Measurements from ENCODE around the gene VSIR.
A peak's percentile ranks its signal among the peaks of the same experiment; 100 is the strongest.

VSIR gene

DNA sequence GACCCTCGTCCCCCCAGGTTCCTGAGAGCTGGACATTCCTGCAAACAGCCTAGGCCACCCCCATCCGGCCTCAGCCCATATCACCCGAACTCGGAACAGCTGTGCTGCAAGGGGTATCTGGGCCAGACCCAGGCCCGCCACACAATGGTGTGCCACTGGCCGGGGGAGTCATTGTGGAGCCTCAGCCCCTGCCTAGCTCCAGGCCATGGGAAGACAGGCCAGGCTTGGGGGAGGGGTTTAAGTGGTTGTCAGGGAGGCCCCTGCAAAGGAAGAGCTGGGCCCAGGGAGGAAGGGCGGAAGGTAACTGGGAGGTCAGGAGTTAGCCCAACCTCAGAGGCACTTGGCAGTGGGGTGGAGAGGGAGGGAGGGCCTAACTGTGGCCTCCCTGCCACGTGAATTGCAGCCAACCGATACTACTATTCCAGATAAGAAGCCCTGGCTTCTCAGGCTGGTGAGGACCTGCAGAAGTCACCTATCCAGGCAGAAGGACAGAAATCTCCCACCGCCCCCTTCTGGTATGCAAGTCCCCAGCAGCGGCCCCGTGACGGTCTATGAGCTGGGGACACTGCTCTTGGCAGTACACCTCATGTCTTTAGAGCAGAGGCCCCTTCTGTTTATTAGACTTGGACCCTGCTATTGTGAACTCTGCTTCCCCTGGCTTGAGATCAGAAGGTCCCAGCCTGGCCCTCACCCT, 26.8 kb downstream of the VSIR start:
- DNase-seq = peak; percentile 44

DNA sequence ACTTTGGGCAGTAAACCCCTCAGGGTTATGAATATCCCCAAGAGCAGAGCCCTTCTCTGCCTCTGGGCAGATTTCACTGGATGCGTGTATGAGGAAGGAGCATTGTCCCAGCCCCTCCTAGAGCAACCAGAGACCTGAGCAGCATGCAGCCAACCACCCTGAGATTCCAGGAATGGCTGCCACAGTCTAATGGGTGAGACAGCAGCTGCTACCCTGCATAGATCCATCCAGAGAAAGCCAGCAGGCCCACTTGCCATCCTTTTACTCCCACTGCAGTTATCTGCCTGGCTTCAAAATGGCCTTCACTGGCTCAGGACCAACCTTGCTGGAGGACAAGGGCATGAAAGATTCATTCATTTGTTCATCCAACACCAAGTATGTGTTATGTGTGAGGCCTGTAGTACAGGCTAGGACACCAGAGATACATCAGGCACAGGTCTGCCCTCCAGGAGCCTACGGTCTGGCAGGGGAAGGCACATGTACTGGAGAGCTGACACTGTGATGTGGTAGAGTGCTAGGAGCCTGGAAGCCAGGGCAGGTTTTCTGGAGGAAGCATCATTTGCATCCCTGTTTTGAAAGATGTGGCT, 27.6 kb downstream of the VSIR start:
- no peak for DNase-seq

DNA sequence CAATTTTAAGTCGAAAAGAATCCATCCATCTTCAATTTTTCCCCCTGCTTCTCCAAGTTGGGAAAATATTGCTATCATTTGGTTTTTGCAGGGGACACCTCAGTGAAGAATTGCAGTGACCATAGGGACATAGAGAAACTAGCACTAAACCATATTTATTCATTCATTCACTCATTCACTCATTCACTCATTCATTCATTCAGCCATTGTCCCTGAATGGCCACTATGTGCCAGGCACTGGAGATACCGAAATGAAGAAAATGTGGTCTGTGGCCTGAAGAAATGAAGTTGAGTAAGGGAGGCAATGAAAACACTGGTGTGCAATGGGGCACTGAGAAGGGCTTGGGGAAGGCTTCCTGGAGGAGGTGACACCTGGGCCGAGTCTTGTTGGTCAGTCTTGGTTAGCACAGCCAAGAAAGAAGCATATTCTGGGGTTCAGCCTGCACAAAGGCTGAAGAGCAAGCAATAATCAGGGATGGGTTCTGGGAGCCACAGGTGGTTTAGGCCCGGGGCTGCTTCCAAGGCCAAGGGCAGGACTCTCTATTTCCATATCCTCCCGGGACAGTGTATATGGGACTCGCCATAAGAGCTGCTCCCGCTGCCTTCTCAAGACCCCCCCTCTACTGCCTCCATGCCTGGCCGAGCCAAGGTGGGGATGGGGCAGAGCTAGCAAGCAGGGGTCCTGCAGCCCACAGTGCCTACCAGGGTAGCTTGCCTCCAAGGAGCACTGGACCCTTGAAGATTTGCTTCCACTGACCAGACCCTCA, 28.2 kb downstream of the VSIR start:
- no peak for DNase-seq

DNA sequence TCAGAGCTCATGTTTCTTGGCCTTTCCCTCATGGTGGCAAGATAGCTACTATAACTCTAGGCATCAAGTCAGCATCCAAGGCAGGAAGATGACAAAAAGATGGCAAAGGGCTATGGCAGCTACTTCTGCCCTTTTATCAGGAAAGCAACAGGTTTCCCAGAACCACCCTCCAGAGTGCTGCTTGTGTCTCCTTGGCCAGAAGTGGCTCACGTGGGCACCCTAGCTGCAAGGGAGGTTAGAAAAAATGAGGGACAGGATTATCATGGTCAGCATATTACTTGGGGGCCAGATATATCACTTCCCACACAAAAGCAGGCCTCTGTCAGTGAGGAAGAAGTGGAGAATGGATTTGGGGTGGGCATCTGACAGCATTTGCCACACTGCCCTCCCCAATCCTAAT, 29.5 kb downstream of the VSIR start:
- DNase-seq = no peak

DNA sequence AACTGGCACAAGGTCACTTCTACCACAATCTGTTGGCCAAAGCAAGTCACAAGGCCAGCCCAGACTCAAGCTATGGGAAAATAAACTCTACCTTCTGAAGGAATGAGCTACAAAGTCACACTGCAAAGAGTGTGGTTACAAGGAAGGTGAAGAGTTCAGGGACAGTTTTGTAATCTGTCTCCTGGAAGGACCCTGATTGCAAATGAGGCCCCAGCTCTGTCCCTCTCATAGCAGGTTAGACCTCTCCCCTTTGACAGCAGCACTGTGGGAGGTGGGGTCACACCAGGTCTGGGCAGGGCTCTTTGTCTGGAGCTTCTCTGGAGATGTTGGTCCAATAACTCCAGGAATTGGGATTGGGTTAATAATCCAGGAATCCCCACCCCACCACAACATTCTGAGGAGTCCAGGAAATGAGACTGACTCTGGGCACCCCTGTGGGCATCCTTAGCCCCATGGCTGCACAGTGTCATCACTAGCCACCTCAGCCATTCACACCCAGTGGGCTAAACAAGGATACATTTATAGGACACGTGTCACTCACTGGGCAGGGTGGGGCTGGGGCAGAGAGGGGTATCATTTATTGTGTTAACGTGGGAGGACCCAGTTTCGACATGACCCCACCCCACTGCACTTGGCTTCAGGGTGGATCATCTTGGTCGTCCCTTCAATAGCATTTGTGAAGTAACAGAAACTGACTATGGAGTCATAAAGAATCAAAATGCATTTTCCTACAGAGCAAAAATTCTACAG, 30.1 kb downstream of the VSIR start:
- DNase-seq = no peak

DNA sequence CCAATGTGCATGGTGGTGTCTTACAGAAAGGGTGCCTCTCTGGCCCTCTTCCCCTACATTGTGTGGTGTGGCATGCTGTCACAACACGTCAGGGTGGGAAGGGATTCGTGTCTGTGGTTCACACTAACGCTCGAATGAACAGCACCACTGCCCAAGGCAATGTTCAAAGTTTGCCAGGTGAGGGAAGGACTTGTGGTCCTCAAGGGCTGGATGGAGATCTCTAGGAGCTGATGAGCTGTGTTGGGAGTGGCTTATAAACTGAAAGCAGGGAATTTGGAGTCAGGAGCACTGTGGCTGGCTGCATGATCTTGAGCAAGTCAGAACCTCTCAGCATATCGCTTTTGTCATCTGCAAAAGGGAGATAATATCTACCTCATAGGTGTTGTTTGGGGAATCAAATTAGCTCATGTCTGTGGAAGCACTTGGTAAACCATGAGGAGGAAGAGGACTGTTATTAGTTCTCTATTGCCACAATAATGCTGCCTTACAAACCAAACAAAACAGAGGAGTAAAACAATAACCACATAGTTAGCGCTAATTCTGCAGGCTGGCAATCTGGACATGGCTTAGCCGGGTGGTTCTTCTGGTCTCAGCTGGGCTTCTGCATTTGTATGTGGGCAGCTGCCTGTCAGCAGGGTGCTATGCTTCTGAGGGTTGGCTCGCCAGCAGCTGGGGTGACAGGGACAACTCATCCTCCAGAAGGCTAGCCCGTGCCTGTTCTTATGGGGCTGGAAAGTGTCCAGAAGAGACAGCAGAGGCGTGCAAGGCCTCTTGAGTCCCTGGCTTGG, 30.8 kb downstream of the VSIR start:
- DNase-seq = no peak

DNA sequence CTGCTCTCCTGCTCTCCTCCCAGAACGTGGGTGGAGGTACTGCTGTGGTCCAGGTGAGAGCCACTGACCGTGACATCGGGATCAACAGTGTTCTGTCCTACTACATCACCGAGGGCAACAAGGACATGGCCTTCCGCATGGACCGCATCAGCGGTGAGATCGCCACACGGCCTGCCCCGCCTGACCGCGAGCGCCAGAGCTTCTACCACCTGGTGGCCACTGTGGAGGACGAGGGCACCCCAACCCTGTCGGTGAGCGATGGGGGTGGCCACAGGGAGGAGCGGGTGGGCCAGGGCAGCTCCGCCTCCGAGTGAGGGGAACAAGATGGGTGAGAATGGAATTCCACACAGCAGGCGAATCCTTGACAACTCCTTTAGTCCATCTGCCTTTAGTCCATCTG, 31.6 kb downstream of the VSIR start:
- no peak for DNase-seq

DNA sequence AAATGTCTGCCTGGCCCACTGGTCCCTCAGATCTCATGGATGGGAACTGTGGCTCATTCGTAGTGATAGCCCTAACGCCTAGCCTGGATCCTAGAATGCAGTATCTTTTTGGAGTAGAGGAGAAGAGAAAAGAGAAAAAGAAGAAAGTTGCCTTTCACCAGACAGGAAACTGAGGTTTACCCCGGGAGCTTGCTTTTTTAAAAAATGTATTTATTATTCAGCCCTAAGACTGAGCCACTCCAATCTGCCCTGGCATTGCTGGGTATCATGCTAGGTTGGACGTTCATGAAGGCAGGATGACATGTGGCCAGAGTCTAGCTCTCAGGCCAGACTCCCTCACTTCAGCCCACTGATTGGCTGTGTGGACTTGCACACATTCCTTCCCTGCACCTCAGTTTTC, 32.3 kb downstream of the VSIR start:
- DNase-seq = no peak

DNA sequence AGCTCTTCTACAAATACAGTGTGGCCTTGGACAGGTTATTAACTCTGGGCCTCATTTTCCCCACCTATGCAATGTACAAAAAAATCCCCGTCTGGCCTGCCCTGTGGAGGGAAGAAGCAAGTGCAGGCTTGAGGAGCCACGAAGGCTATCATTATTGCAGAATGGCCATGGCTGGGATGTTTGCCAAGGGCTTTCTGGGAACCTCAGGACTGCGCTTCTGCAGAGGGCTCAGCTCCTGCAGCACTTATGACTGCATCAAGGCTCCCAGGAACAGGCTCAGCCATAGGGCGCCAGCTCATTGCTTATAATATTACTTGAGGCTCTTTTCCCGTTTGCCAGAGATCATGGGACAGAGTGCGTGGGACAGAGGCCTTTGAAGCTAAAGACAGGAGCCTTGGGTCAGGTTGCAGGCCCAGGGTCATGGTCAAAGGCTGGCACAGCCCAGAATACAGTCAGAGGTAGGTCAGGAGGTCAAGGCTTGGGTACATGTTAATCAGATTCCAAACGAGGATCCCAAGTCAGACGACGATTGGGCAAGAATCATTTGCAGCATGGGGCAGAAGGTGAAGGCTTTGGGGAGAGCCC, 33.2 kb downstream of the VSIR start:
- DNase-seq = no peak

DNA sequence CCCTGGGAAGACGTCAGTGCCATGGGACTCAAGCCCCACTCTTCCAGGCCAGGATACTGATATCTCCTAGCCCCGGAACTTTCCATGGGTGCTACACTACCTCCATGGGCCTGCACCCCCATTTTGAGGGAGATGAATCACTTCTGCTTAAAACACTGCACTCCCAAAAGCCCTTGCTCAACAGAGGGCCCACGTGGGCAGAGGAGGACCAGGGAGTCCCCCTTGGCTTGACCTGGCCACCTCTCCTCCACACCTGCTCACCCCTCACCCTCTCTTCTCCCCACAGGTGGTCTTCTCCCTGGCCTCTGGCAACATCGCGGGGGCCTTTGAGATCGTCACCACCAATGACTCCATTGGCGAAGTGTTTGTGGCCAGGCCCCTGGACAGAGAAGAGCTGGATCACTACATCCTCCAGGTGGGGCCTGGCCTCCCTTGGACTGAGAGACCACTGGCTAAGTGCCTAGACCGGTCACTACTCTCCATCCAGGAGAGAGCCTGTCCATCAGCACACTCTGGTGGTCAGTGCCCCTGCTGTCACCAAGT, 33.9 kb downstream of the VSIR start:
- no peak for DNase-seq

DNA sequence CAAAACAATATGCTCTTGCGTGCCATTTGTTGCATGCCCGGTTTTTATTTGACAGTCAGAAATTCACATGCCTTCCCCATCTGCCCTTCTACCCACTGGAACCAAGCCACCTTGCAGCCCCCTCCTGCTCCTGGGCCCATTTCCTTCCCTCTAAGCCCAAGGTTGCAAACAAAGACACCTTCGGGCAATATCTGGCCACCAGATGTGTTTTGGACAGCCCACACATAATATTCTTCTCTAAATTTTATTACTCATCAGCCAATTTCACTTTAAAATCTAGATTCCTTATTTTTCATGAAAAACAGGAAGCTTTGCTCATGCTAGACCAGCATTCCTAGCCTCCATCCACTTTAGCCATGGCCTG, 35.5 kb downstream of the VSIR start:
- no peak for DNase-seq

DNA sequence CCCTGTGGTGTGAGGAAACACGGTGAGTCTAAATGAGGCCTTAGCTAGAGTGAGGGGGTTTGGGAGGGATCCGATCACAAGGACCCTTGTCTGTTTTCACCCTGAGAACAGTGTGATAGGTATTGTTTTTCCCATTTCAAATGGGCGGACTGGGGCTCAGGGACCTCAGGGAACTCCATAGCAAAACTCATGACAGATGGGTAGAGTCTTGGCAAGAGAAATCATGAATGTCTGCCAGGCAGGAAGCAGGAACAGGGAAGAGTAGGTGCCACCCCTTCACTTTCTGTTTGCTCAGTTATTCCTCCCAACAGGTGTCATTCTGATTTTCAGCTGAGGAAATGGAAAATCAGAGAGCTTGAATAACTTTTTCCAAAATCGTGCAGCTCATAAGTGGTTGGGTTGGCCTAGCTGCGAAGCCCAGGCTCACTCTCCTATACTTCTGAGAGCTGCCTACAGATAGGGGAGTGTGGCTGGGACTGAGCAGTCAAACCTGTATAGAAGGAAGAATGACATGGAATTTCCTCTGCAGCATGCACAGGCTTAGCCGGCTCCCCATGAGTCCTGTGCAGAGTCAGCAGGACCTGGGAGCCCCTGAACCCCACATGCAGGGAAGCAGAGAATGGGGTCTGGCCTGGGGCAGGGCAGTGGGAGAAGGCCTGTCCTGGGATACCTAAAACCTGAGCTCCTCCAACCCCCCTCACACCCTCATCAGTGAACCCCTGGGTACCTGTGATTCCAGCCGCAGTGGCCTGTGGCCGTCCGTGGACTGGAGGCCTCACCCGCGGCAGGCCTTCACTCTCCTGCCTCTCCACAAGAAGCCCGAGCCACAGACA, 36.1 kb downstream of the VSIR start:
- peak; percentile 54 for DNase-seq

DNA sequence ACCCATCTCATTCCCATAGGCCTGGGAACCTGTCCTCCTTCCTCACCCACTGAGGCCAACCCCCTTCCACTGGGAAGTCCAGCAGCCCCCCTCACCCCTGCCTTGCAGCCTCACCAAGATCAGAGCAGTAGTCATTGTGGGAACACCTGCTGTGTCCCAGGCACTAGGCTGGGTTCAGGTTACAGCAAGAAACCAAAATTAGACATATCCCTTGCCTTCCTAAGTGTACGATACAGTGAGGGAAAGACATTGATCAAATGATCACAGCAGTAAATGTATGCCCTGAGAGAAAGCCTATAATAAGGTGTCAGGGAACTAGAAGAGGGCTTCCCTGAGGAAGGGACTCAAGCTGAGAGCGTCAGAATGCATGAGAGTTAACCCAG, 36.8 kb downstream of the VSIR start:
- DNase-seq = no peak

DNA sequence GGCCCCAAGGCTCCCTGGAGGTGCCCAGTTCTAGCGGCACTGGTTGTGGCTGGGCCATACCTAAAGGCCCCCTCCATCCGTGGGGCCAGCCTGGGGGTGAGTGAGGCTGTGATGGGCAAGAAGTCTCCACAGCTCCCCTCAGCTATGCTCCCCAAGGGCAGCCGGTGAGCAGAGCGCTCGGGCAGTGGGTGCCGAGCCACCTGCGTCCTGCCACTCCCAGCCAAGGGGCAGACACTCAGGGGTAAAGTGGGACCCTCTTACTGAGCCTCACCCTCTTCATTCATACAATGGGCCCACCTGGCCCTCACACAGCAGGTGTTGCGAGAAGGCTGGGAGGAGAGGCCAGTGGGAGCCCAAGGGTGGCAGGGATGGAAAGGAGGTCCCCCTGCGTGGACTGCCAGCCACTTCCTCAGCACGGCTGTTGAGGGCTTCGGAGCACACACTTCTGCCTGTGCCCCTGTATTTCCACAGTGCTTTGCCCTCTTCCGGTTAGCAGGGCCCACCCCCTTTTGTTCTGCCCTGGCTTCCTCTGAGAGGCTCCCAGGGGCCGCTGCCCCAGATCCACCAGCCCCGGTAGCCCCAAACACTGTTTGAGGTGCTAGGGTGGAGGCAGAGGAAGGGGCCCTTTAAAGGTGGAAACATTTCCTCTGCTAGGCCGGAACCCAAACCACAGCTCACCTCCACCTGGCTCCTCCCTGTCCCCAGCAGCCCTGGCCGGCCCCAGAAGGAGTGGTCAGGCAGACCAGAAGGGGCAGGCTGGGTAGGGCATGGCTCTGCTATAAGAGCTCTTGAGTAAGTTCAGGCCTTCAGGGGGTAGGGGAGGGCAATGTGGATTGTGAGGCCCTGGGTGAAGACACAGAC, 37.4 kb downstream of the VSIR start:
- peak; percentile 50 for DNase-seq

DNA sequence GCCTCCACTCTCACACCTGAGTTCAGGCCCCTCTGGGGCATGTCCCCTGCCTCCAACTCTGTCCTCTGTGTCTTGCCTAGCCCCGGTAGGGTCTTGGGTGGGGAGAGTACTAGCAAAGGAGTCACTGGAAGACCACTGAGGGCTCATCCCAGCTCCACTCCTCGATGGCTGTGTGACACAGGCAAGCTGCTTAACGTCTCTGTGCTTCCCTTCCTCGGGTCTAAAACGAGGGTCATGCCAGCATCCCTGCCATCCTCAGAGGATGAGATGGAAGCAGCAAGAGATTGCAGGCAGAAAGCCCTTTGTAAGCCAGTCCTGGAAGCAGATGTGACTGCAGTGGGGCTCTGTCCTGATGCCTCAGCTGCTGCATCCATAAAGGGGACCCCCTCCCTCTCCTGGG, 38.5 kb downstream of the VSIR start:
- no peak for DNase-seq

DNA sequence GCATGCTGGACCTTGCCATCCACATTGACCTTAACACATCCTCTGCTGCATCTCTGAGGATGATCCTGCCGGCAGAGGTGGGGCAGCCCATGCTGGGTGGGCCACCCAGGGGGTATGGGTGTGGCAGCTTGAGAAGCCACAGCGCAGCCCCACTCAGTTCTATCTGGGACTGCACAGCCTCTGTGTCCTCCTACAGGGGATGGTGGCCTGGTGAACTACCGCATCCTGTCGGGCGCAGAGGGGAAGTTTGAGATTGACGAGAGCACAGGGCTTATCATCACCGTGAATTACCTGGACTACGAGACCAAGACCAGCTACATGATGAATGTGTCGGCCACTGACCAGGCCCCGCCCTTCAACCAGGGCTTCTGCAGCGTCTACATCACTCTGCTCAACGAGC, 41.5 kb downstream of the VSIR start:
- no peak for DNase-seq

DNA sequence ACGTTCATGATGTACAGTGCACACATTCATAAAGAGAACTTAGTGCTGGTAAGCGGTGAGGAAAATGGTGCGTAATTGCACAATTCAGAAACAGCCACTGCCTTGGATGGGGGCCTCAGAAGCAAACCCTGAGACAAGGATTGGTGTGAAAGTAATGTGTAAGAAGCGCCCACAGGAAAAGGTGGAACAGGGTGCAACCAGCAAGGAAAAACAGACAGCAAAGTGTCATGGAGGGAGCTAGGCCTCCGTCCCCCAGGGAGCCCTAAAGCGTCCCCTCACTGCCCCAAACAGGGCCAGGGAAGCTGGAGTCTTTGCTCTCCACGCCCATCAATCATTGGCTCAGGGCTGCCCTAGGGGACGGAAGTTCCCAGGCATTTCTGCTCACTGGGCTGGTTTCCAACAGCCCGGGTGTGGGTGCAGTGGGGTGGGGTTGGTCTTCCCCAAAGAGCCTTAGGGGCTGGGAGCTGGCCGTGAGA, 44.1 kb downstream of the VSIR start:
- no peak for DNase-seq

DNA sequence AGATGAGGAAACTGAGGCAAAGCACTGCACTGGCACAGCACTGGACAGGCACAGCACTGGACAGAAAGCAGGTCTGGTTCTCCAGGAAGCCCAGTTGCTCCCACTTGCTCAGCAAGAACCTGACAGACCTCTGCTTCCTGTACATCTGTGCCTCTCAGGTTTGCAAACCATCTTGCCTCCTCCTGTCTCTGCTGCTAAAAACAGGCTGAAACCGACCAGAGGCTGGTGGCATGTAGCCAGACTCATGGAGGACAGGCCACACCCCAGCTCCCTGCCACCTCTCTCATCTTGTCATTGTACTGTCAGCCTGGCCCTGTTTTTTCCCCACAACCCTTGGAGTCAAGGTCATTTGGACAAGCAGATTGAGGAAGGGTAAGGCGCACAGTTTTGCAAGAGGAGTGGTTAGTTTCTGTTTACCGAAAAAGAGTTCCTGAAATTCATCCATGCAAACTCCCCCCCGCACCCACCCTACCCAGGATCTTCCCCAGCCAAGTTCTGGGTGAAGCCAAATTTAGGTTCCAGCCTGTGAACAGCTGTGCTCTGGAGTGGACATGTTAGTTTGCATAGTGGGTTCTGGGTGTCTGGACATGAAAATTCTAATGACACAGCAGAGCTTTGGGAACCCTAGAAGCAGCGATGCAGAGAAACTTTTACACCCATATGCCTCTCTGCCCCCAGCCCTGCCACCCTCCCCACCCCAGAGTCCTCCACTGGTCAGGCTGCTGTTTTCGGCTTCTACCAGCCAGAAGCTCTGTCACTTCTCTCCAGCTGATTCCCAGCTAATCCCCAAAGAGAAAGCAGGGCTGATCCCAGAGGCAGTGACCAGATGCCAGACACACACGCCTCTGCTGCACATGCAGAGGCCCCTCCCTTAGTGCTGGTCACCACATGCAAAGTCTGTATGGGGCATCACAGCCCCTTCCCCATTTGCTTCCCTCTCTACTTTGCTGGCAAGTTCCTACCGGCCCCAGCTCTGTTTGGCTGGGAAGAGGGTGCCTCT, 45.3 kb downstream of the VSIR start:
- peak; percentile 66 for DNase-seq
